Ovary (tissue), 9 donors: ENCODE data around the gene RIC8B. TPM values are rescaled to one million over a fixed set of nuclear protein-coding genes. Genes with fewer than 3 reads are reported as not detected.

Source experiments
- DNase-seq, 5 donors: peaks; one replicate each; pipeline ENCODE4 v3.0.0-alpha.2; 2019 to 2020
- H3K27ac ChIP-seq, 2 donors: fragments of 200-600 bp; one replicate each; pipeline versions ENCODE4 v1.5.1 to v1.8.0; 2019 to 2022
- H3K27me3 ChIP-seq: fragments of 200-600 bp; one replicate; pipeline ENCODE4 v1.8.0; 2022
- H3K36me3 ChIP-seq: fragments of 200-600 bp; sonication (generic); one replicate; pipeline ENCODE4 v1.5.1; 2019
- H3K4me1 ChIP-seq: one replicate; pipeline ENCODE4 v1.8.1; 2013; ENCODE audit warnings: mild to moderate bottlenecking, moderate library complexity; ENCODE audit not compliant: insufficient read depth
- H3K4me3 ChIP-seq: fragments of 200-600 bp; sonication (generic); one replicate; pipeline ENCODE4 v1.5.1; 2017
- H3K9me3 ChIP-seq, 2 donors: fragments of 200-600 bp in 1 of 2; sonication (generic) in 1 of 2; one replicate each; pipeline versions ENCODE4 v1.5.1 to v1.8.1; 2013 to 2019; ENCODE audit warnings: mild to moderate bottlenecking in 1 of 2, moderate library complexity in 1 of 2
- EP300 ChIP-seq: sonication (generic); formaldehyde crosslinking; IDR thresholded peaks from one replicate; pipeline ENCODE4 v1.6.1; 2017; ENCODE audit warnings: antibody characterized with exemption
- POLR2A ChIP-seq: fragments of 450-650 bp; IDR thresholded peaks from one replicate; pipeline ENCODE4 v1.6.1; 2017; ENCODE audit warnings: antibody characterized with exemption, mild to moderate bottlenecking, moderate library complexity
- WGBS, 3 donors: extraction: QIAGEN DNeasy Blood & Tissue Kit in 1 of 3; methylation state at CpG; one replicate each; pipeline versions ENCODE4 v1.1.5 to v1.1.7; 2013 to 2017; 5-methylcytosine and 5-hydroxymethylcytosine counted together
- intact Hi-C, 4 donors: fragments of 100-400 bp; cut with DNase I; formaldehyde crosslinking; loops; one replicate each; pipeline versions ENCODE4 v1.11.0 to v1.15.1; 2022 to 2023
- polyA plus RNA-seq, 2 donors: library from polyadenylated mRNA; stranded (reverse); fragments of 200-250 nt in 1 of 2; fragments of 350-450 nt in 1 of 2; fragmentation: Illumina TruSeq in 1 of 2; extraction: RNeasy Lipid Tissue Mini Kit (QIAGEN cat#74804) in 1 of 2; gene quantifications; one replicate each; pipeline ENCODE4 v1.2.3, GENCODE V29; 2013 to 2014
- total RNA-seq, 7 donors: library from RNA; depleted of rRNA in 2 of 7; stranded (reverse); fragments of >200 nt in 2 of 7; fragmentation: NEBNext Ultra II Directional in 3 of 7; extraction: Animal tissue kit (Norgen Biotek cat#: 25700) in 3 of 7; gene quantifications; one replicate each; pipeline versions ENCODE4 v1.1.0 to v1.2.4, GENCODE V29; 2016 to 2023
- TF ChIP-seq, protein P1 (sequence below), 3 donors: fragments of 450-650 bp in 2 of 3; fragments of 200-600 bp in 1 of 3; IDR thresholded peaks; one replicate each; pipeline versions ENCODE4 v1.5.1 to v1.8.0; 2016 to 2022; ENCODE audit warnings: antibody characterized with exemption in 3 of 3, mild to moderate bottlenecking in 1 of 3
- donor health status: DM: no; HTN: no; CAD: no; lungs with moderate emphysema.
- donor health status: DM: no; HTN: no; CAD: no.
- donor health status: Bipolar disorder and iron deficiency.
- donor health status: DM: yes; HTN: yes; CAD: no.
- donor health status: DM: no; HTN: no; CAD: no.
- donor health status: DM: yes; HTN: yes; CAD: no.

Gene RIC8B
- total and polyA plus RNA-seq, 9 donors: 6.9 to 26.7 (median 16.3) TPM

DNA sequence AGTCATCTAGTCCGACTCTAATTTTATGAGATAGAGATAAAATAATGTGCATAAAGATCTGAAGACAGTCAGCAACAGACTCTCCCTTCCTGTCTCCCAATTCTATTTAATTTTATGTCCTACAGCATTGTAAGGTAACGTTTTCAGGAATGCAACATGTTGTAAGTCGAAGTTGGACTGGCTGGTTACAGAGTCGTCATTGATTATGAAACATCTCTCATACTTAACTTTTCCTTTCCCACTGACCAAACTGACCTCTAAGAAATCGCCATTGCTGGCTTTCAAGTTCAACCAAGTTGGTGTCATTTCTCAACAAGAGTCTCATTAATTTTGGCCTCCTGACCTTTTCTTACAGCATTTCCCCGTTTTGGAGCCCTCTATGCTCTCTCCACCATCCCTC is 4.9 kb upstream of the RIC8B start:
- Histone ChIP-seq H3K27me3 (no peaks in the 10 kb centered on the region), H3K9me3 (no peaks in the 10 kb centered on the region), H3K36me3 (no peaks in the 10 kb centered on the region), H3K4me3 (no peak overlapping the region), H3K27ac (no peak overlapping the region), H3K4me1 (peaks cover 13% of the 10 kb centered on the region)
- DNase-seq: no peak
- WGBS, 3 donors: 75 to 81% (median 79%) methylated on average over 6 of the region's 6 CpGs
- TF ChIP-seq, protein P1, sequence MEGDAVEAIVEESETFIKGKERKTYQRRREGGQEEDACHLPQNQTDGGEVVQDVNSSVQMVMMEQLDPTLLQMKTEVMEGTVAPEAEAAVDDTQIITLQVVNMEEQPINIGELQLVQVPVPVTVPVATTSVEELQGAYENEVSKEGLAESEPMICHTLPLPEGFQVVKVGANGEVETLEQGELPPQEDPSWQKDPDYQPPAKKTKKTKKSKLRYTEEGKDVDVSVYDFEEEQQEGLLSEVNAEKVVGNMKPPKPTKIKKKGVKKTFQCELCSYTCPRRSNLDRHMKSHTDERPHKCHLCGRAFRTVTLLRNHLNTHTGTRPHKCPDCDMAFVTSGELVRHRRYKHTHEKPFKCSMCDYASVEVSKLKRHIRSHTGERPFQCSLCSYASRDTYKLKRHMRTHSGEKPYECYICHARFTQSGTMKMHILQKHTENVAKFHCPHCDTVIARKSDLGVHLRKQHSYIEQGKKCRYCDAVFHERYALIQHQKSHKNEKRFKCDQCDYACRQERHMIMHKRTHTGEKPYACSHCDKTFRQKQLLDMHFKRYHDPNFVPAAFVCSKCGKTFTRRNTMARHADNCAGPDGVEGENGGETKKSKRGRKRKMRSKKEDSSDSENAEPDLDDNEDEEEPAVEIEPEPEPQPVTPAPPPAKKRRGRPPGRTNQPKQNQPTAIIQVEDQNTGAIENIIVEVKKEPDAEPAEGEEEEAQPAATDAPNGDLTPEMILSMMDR (IDR thresholded peaks at IDR 0.05): no peak
- TF ChIP-seq POLR2A (no peak), EP300 (no peak)
- intact Hi-C loops: loop anchor here in 1 of 4 donors (10.0 kb wide), 1 partner anchor 355 kb away; no protein-coding TSS in a partner anchor

DNA sequence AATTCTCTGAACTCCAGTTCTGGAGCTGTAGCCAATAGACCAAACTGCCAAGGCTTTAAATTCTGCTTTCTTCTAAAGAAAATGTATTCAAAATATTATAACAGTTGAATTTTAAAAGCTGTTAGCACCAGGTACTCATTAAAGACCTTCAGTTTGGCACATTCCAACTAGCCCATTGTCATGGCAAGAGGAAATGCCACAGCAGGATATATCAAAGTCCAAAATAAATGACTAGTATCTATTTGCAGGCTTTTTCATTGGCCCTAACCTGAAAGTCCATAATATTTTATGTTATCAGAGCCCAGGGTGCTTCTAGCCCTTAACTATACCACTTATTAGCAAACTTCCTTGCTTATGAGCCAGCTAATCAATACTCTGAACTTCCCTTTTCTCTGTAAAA is 3.1 kb upstream of the RIC8B start:
- Histone ChIP-seq H3K27ac (no peak overlapping the region), H3K9me3 (no peaks in the 10 kb centered on the region), H3K4me3 (no peak overlapping the region), H3K4me1 (peaks cover 15% of the 10 kb centered on the region), H3K27me3 (no peaks in the 10 kb centered on the region), H3K36me3 (no peaks in the 10 kb centered on the region)
- no peak for DNase-seq
- intact Hi-C loops: no loop called here
- TF ChIP-seq, protein P1 (IDR thresholded peaks at IDR 0.05): no peak
- no peak for TF ChIP-seq POLR2A
- TF ChIP-seq EP300: no peak

DNA sequence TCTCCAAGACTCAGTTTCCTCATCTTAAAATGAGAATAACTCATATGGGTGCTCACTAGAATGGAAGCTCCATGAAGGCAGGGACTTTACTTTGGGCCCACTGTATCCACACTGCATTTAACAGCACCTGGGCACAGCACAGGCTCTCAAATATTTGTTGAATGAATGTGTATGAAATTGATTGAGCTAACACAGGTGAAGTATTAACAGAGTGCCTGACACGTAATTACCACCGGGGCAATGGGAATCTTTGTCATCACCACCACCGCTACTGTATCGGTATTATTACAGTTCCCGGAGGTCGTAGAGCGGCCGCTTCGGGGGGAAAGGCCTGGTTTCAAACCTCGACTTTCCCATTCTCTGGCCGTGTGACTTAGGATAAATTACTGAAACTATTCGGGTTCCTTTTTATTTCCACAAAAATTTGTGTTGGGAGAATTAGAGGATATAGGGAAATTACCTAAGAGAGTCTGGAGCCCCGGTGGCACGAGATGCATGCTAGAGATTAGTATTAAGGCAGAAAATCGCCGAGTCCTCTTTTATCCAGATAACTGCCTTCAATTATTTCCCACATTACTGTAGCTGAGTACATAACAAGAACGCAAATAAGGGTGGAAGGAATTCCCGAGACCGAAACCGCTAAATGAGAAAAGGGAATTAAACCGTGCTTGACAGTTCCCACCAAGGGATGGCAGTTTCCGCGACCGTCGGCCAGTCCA is 1.0 kb upstream of the RIC8B start:
- Histone ChIP-seq H3K9me3 (no peaks in the 10 kb centered on the region), H3K27me3 (no peaks in the 10 kb centered on the region), H3K27ac (peak overlapping the region in 1 of 2 donors; percentile 97), H3K36me3 (no peaks in the 10 kb centered on the region), H3K4me1 (peaks cover 7% of the 10 kb centered on the region), H3K4me3 (peak overlapping the region; percentile 97)
- intact Hi-C loops: no loop called here
- TF ChIP-seq EP300 (no peak), POLR2A (no peak)
- TF ChIP-seq, protein P1 (IDR thresholded peaks at IDR 0.05): no peak
- 35 to 41% (median 37%) methylated on average over 25 of the region's 25 CpGs for WGBS, 3 donors
- peak in 2 of 5 donors; percentile 35 to 38 for DNase-seq

DNA sequence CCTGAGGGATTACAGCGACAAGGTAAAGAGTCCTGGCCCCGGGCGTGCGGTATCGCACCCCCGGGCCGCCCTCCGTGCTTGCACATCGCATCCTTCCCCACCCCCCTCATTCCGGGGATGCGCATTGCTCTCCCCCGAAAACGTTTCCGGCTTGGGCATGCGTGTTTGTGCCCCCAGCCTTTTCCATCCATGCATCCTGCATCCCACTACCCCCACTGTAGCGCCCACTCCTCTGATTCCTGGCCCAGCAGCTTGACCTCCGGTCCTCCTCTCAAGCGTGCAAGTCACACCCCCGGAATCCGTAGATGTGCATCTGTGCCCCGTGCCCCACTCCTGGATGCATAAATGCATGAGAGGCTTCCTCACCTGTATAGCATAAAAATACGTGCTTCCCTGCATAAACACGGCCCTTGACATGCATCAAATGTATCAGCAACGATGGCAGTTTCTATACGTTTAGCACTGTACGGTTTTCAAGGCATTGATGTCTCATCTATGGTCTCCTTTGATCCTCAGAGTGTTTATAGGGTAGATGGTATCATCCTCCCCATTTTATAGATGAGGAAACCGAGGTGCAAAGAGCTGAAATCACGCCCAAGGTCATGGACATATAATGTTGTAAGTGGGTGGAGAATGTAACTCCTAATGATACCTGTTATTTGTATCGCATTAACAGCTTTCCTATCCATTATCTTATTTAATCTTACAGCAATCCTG is 484 bp downstream of the RIC8B start:
- H3K4me3 ChIP-seq: peak overlapping the region; percentile 97
- TF ChIP-seq, protein P1 (IDR thresholded peaks at IDR 0.05): no peak
- no peak for TF ChIP-seq EP300
- TF ChIP-seq POLR2A: no peak
- peaks cover 7% of the 10 kb centered on the region for H3K4me1 ChIP-seq
- 4 to 6% (median 5%) methylated on average over 29 of the region's 29 CpGs for WGBS, 3 donors
- peak overlapping the region; percentile 91 to 97 for H3K27ac ChIP-seq
- DNase-seq: no peak
- H3K9me3 ChIP-seq: no peaks in the 10 kb centered on the region
- no peaks in the 10 kb centered on the region for H3K36me3 ChIP-seq
- H3K27me3 ChIP-seq: no peaks in the 10 kb centered on the region
- intact Hi-C loops: no loop called here
